Measurements from ENCODE around the gene CD163.

The CD163 gene

DNA sequence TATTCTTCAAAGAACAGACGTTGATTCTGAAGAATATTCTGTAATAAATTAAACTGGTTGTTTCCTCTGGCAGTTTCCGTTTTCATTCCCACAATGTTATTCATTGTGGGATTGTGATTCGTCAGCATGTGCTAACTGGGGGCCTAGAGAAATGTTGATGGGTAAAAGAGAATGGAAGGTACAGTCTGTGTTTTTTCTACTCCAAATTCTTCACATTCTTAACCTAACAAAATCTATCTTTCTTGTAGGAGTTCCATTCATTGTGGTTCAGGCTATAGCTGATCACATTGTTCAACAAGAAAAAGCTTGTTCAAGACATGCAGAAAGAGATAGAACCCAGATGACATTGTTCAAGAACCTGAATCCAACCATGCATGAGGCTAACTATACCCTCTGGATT lies 5.9 kb downstream of the CD163 start:
- TF ChIP-seq Cebpa-rat (IDR thresholded peaks at IDR 0.05) = no peak
- Histone ChIP-seq H3K27ac (no peak overlapping the region), H3K4me1 (peaks cover 6% of the 10 kb centered on the region; the same call in 1 of the 2 replicates), H3K36me3 (no peaks in the 10 kb centered on the region), H3K27me3 (no peaks in the 10 kb centered on the region), H3K9me3 (no peaks in the 10 kb centered on the region), H3K4me2 (no peak overlapping the region), H3K9ac (no peak overlapping the region), H4K20me1 (no peaks in the 10 kb centered on the region), H3K4me3 (no peak overlapping the region)

DNA sequence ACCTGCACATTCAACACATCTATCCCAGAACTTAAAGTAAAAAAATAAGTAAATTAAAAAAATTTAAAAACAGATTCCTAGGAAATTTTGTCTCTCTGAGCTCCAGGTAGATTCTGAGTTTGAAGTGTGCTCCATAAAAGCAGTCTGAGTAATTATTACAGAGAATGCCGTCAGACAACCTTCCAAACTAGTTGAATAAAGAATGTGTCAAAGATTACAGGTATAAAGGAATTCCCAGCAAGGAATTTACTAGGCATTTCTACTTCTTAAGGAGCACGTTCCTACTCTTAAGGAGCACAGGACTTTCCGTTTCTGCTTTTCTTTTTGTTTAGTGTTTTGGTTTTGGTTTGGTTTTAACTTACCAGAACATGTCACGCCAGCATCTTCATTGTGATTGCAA lies 7.1 kb downstream of the CD163 start:
- Histone ChIP-seq H3K36me3 (no peaks in the 10 kb centered on the region), H3K27ac (no peak overlapping the region), H3K4me2 (no peak overlapping the region), H4K20me1 (no peaks in the 10 kb centered on the region), H3K9ac (no peak overlapping the region), H3K4me1 (peaks cover 6% of the 10 kb centered on the region; the same call in 1 of the 2 replicates), H3K4me3 (no peak overlapping the region), H3K27me3 (no peaks in the 10 kb centered on the region), H3K9me3 (no peaks in the 10 kb centered on the region)
- TF ChIP-seq Cebpa-rat (IDR thresholded peaks at IDR 0.05) = no peak

DNA sequence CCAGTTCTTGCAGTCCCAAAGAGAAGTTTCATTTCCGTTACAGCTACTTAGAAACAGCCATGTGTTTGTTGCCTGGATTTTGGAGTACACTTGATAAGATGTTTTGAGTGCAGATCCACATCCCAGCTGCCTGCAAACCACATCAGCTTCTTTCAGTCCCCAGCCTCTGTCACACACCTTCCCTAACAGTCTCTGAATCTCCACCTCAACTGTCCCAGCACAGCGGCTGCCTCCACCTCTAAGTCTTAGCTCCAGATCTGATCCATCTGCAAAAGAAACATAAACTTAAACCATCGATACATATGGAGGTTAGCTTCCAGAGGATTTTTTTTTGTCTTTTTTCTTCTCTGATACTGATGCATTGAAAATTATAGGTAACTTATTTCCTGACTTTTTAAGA lies 8.4 kb downstream of the CD163 start:
- H3K4me3 ChIP-seq = no peak overlapping the region
- no peak for TF ChIP-seq Cebpa-rat (IDR thresholded peaks at IDR 0.05)
- peaks cover 6% of the 10 kb centered on the region; the same call in 1 of the 2 replicates for H3K4me1 ChIP-seq

DNA sequence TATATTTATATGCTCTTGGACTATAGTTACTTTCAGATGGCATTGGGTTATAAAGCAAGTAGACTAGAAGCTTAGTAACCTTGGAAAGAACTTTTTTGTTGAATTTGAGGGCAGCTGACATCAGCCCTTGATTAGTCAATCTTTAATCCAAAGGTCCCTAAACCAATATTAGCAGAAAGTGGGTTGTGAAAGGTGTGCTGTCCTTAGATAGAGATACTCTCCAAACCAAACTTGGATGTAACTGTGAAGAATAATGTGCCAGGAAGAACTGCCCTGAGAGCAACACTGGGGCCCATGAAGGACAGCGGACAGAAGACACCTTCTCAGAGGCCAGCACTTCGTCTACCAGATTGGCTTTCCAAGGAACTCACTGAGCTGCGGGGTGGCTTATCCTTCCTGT lies 10.6 kb downstream of the CD163 start:
- Histone ChIP-seq H3K4me2 (no peak overlapping the region), H3K4me3 (no peak overlapping the region), H3K9me3 (no peaks in the 10 kb centered on the region), H3K4me1 (no peaks in the 10 kb centered on the region), H3K36me3 (no peaks in the 10 kb centered on the region), H3K27ac (no peak overlapping the region), H3K27me3 (no peaks in the 10 kb centered on the region), H3K9ac (no peak overlapping the region), H4K20me1 (no peaks in the 10 kb centered on the region)
- TF ChIP-seq Cebpa-rat (IDR thresholded peaks at IDR 0.05) = no peak

More for the DNA sequence above, 8.4 kb downstream of the CD163 start:
- no peaks in the 10 kb centered on the region for H3K36me3 ChIP-seq
- no peaks in the 10 kb centered on the region for H4K20me1 ChIP-seq
- H3K9me3 ChIP-seq = no peaks in the 10 kb centered on the region
- H3K4me2 ChIP-seq = no peak overlapping the region
- no peak overlapping the region for H3K27ac ChIP-seq
- H3K27me3 ChIP-seq = no peaks in the 10 kb centered on the region
- no peak overlapping the region for H3K9ac ChIP-seq

DNA sequence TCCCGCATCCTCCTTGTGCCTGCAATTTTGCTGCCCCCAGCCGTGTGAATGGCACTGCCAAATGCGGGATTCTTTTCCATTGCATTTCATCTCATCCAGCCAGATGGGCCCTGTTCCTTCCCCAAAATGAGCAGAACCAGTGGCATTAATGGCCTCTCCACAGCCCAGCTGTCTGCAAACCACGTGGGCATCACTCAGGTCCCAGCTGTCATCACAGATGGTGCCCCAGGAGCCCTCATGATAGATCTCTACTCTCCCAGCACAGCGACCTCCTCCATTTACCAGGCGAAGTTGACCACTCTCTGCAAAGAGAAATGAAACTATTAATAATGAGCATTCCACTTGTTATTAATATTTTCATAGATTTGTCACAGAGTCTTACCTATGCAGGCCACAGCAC lies 17.1 kb downstream of the CD163 start:
- H3K9ac ChIP-seq = no peak overlapping the region
- H3K9me3 ChIP-seq = no peaks in the 10 kb centered on the region
- H3K27me3 ChIP-seq = no peaks in the 10 kb centered on the region
- no peak overlapping the region for H3K4me2 ChIP-seq
- H3K27ac ChIP-seq = no peak overlapping the region
- no peaks in the 10 kb centered on the region for H3K36me3 ChIP-seq
- no peaks in the 10 kb centered on the region for H3K4me1 ChIP-seq
- TF ChIP-seq Cebpa-rat (IDR thresholded peaks at IDR 0.05) = no peak
- no peaks in the 10 kb centered on the region for H4K20me1 ChIP-seq
- no peak overlapping the region for H3K4me3 ChIP-seq

DNA sequence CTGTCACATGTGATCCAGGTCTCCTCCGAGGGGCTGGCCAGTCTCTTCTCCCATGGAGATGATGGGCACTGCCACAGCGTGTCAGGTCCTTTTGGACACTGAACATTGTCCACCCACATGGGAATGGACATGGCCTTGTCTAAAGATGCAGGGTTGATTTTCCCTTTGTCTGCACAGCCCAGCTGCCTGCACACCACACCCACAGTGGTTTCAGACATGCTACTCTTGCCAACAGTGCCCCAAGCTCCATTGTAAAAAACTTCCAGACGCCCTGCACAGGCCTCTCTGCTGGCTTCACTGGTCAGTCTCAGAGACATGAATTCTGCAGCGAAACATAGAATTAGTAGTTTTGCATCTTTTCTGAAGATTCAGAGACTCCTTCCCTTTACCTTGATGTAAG lies 18.5 kb downstream of the CD163 start:
- no peak for TF ChIP-seq Cebpa-rat (IDR thresholded peaks at IDR 0.05)
- no peaks in the 10 kb centered on the region for H3K36me3 ChIP-seq
- H3K27me3 ChIP-seq = no peaks in the 10 kb centered on the region
- H3K27ac ChIP-seq = no peak overlapping the region
- no peaks in the 10 kb centered on the region for H4K20me1 ChIP-seq
- H3K4me3 ChIP-seq = no peak overlapping the region
- no peak overlapping the region for H3K4me2 ChIP-seq
- H3K9ac ChIP-seq = no peak overlapping the region
- no peaks in the 10 kb centered on the region for H3K4me1 ChIP-seq
- H3K9me3 ChIP-seq = no peaks in the 10 kb centered on the region

DNA sequence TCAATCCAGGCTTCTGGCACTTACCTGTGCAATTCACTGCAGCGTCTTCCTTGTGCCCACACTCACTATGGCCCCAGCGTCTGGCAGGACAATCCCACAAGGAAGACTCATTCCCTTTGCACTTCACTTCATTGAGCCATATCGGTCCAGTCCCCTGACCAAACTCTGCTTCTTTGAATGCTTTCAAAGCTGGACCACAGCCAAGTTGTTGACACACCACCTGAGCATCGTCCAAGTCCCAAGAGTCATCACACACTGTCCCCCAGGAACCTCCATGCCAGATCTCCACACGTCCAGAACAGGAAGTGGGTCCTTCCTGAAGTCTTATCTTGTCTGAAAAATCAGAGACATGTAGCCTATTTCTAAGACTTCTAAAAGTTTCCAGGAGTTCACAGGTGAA lies 20.2 kb downstream of the CD163 start:
- Histone ChIP-seq H3K27me3 (no peaks in the 10 kb centered on the region), H3K36me3 (no peaks in the 10 kb centered on the region), H3K4me1 (no peaks in the 10 kb centered on the region), H4K20me1 (no peaks in the 10 kb centered on the region), H3K27ac (no peak overlapping the region), H3K4me3 (no peak overlapping the region), H3K9ac (no peak overlapping the region), H3K4me2 (no peak overlapping the region), H3K9me3 (no peaks in the 10 kb centered on the region)
- TF ChIP-seq Cebpa-rat (IDR thresholded peaks at IDR 0.05) = no peak

DNA sequence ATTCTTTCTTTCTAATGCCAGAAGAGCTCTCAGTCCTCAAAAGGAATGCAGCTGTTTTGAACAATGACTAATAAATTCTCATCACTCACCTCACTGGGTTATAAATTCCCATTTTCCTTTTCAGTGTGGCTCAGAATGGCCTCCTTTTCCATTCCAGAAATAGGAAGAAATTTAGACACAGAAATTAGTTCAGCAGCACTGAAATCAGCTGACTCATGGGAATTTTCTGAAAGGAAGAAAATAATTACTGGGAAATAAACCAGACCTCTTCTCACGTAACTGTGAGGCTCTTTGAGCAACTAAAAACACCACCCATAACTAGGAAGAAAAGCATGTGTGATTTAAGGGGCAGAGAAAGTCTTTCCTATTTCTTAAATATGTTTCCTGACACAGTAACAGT lies 23.8 kb downstream of the CD163 start:
- H3K27ac ChIP-seq = no peak overlapping the region
- no peaks in the 10 kb centered on the region for H4K20me1 ChIP-seq
- H3K9me3 ChIP-seq = no peaks in the 10 kb centered on the region
- no peak overlapping the region for H3K4me2 ChIP-seq
- H3K4me3 ChIP-seq = no peak overlapping the region
- H3K27me3 ChIP-seq = no peaks in the 10 kb centered on the region
- no peaks in the 10 kb centered on the region for H3K4me1 ChIP-seq
- no peak overlapping the region for H3K9ac ChIP-seq
- H3K36me3 ChIP-seq = no peaks in the 10 kb centered on the region
- TF ChIP-seq Cebpa-rat (IDR thresholded peaks at IDR 0.05) = no peak

DNA sequence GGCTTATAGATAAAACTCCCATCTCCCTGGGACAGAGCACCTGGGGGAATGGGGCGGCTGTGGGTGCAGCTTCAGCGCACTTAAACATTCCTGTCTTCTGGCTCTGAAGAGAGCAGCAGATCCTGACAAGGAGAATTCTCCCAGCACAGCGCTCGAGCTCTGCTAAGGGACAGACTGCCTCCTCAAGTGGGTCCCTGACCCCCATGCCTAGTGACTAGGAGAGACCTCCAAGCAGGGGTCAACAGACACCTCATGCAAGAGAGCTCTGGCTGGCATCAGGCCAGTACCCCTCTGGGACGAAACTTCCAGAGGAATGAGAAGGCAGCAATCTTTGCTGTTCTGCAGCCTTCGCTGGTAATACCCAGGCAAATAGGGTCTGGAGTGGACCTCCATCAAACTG lies 31.5 kb downstream of the CD163 start:
- no peak overlapping the region for H3K9ac ChIP-seq
- H3K4me3 ChIP-seq = no peak overlapping the region
- no peak overlapping the region for H3K4me2 ChIP-seq
- H3K9me3 ChIP-seq = no peaks in the 10 kb centered on the region
- no peaks in the 10 kb centered on the region for H4K20me1 ChIP-seq
- no peaks in the 10 kb centered on the region for H3K27me3 ChIP-seq
- H3K27ac ChIP-seq = no peak overlapping the region
- H3K4me1 ChIP-seq = no peaks in the 10 kb centered on the region
- no peaks in the 10 kb centered on the region for H3K36me3 ChIP-seq
- no peak for TF ChIP-seq Cebpa-rat (IDR thresholded peaks at IDR 0.05)

DNA sequence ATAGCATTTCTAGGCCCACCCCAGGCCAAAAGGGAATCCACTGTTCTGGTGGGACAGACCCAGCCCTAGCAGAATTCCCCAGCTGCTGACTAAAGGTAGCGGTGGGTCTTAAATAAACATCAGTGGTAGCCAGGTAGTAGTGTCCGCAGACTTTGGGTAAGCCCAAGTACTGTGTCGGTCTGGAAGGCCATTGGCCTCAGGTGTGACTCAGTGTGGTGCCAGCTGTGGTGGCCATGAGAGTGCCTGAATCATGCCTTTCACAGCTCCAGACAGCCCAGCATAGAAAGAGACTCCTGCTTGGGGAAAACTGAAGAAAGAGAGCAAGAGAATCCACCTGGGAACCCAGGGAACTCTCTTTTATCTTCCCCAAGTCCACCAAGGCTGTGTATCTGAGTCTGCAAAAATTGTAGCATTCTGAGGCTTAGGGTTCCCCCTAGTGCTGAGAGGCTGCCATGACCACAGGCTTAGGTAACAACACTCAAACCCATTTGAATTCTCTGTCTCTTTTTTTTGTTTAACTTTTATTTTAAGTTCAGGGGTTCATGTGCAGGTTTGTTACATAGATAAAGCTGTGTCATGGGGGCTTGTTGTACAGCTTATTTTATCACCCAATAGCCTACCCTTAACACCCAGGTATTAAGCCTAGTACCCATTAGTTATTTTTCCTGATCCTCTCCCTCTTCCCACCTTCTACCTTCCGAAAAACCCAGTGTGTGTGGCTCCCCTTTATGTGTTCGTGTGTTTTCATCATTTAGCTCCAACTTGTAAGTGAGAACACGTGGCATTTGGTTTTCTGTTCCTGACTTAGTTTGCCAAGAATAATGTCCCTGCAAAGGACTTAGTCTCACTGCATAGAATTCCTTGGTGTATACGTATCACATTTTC lies 43.0 kb downstream of the CD163 start:
- Histone ChIP-seq H3K27me3 (no peaks in the 10 kb centered on the region), H3K36me3 (no peaks in the 10 kb centered on the region), H3K4me3 (no peak overlapping the region), H3K4me1 (no peaks in the 10 kb centered on the region), H3K9me3 (no peaks in the 10 kb centered on the region), H4K20me1 (no peaks in the 10 kb centered on the region), H3K9ac (no peak overlapping the region), H3K27ac (no peak overlapping the region), H3K4me2 (no peak overlapping the region)
- no peak for TF ChIP-seq Cebpa-rat (IDR thresholded peaks at IDR 0.05)

Data from BLaER1 (cell line).